BE2C (cell line): ENCODE data around the gene PRSS27.

Source experiments
- DNase-seq: peaks from one replicate; pipeline ENCODE4 v3.0.0-alpha.2; 2020
- H3K27me3 ChIP-seq: fragments of 250-450 bp; sonication (Bioruptor Pico); 2 replicates; pipeline ENCODE4 v1.5.1; 2020; ENCODE audit warnings: mild to moderate bottlenecking
- H3K36me3 ChIP-seq: fragments of 250-450 bp; sonication (Bioruptor Pico); 2 replicates; pipeline ENCODE4 v1.5.1; 2020; ENCODE audit warnings: mild to moderate bottlenecking
- H3K4me1 ChIP-seq: fragments of 250-450 bp; sonication (Bioruptor Pico); 2 replicates; pipeline ENCODE4 v1.5.1; 2020
- H3K4me3 ChIP-seq: 2 replicates; pipeline ENCODE4 v1.5.1; 2011; ENCODE audit warnings: low read depth, low read length
- H3K9me3 ChIP-seq: fragments of 250-450 bp; sonication (Bioruptor Pico); 2 replicates; pipeline ENCODE4 v1.5.1; 2020
- CTCF ChIP-seq: IDR thresholded peaks from 2 replicates; pipeline ENCODE4 v1.5.1; 2012; ENCODE audit warnings: mild to moderate bottlenecking, low read depth, low read length

PRSS27 gene

GRCh38 chr16:2664574-2664982 is 55.4 kb downstream of the PRSS27 start:
- Histone ChIP-seq H3K4me3 (no peak overlapping the region; the same call in 1 of the 2 replicates), H3K4me1 (peaks cover 11% of the 10 kb centered on the region), H3K27me3 (no peaks in the 10 kb centered on the region), H3K36me3 (peaks cover 5% of the 10 kb centered on the region; the same call in 1 of the 2 replicates), H3K9me3 (no peaks in the 10 kb centered on the region)
- no peak for DNase-seq
- TF ChIP-seq CTCF, result no peak

- H3K4me3 ChIP-seq, result no peak overlapping the region; the same call in 1 of the 2 replicates
- H3K27me3 ChIP-seq, result no peaks in the 10 kb centered on the region
- DNase-seq, result no peak
- H3K9me3 ChIP-seq, result no peaks in the 10 kb centered on the region
- peaks cover 11% of the 10 kb centered on the region for H3K4me1 ChIP-seq
- no peak for TF ChIP-seq CTCF
- no peaks in the 10 kb centered on the region for H3K36me3 ChIP-seq
These were observed 56.2 kb downstream of the PRSS27 start for GRCh38 chr16:2663553-2664546.
